B cell (primary cell): ENCODE data around the gene MED25. TPM values are rescaled to one million over a fixed set of nuclear protein-coding genes. Genes with fewer than 3 reads are reported as not detected.

Source experiments
- ATAC-seq: fragments of 200-7000 bp; cut with Tn5 transposase; one replicate; pipeline ENCODE4 v1.10.0; 2021; ENCODE audit warnings: low read depth, mild to moderate bottlenecking, moderate number of reproducible peaks, moderate library complexity
- CTCF ChIA-PET: fragments of 350-600 bp; sonication (Branson Sonifier 250); formaldehyde crosslinking; loops from one replicate; lab custom pipeline; 2021; ENCODE audit warnings: antibody characterized with exemption, inconsistent platforms; lab: Charles Lee
- POLR2A ChIA-PET: fragments of 350-600 bp; sonication (Branson Sonifier 250); formaldehyde crosslinking; loops from one replicate; lab custom pipeline; 2021; ENCODE audit warnings: antibody characterized with exemption; lab: Charles Lee
- DNase-seq: peaks from one replicate; pipeline ENCODE4 v3.0.0; 2013
- H2AFZ ChIP-seq: 2 replicates; pipeline ENCODE4 v1.6.1; 2012; ENCODE audit warnings: mild to moderate bottlenecking, low read depth, low read length; ENCODE audit not compliant: insufficient read depth, poor library complexity, severe bottlenecking
- H3K27ac ChIP-seq, 2 donors: 1 replicate in 1 of 2; 2 replicates in 1 of 2; pipeline ENCODE4 v1.5.1; 2012 to 2013; ENCODE audit warnings: low read length in 2 of 2, mild to moderate bottlenecking in 2 of 2, moderate library complexity in 1 of 2
- H3K27me3 ChIP-seq, 4 experiments: fragments of 200-600 bp in 1 of 4; sonication (generic) in 1 of 4; replicated peaks in 1 of 4; 1 replicate in 2 of 4; 2 replicates in 2 of 4; pipeline versions ENCODE4 v1.6.1 to v1.7.0; 2013 to 2016; ENCODE audit warnings: low read length in 3 of 4, mild to moderate bottlenecking in 2 of 4, mixed read lengths in 1 of 4, moderate library complexity in 1 of 4; ENCODE audit not compliant: insufficient read depth in 4 of 4, control insufficient read depth in 3 of 4; ENCODE audit errors: control extremely low read depth in 1 of 4
- H3K36me3 ChIP-seq, 2 experiments: replicated peaks in 1 of 2; 1 replicate in 1 of 2; 2 replicates in 1 of 2; pipeline versions ENCODE4 v1.6.1 to v1.7.1; 2013; ENCODE audit warnings: low read length in 1 of 2; ENCODE audit not compliant: insufficient read depth in 2 of 2, control insufficient read depth in 1 of 2; ENCODE audit errors: control extremely low read depth in 1 of 2, extremely low read depth in 1 of 2
- H3K4me1 ChIP-seq, 2 donors: fragments of 200-600 bp in 1 of 2; sonication (generic) in 1 of 2; 1 replicate in 1 of 2; 2 replicates in 1 of 2; pipeline versions ENCODE4 v1.5.1 to v1.6.1; 2013 to 2017; ENCODE audit warnings: low read length in 2 of 2; ENCODE audit not compliant: control insufficient read depth in 2 of 2, insufficient read depth in 2 of 2
- H3K4me2 ChIP-seq: replicated peaks from 2 replicates; pipeline ENCODE3; 2012; ENCODE audit warnings: mild to moderate bottlenecking, low read depth, low read length; ENCODE audit not compliant: poor library complexity, severe bottlenecking
- H3K4me3 ChIP-seq, 5 experiments: fragments of 200-600 bp in 1 of 5; sonication (generic) in 1 of 5; 1 replicate in 3 of 5; 2 replicates in 2 of 5; pipeline versions ENCODE4 v1.5.1 to v1.7.0; 2011 to 2016; ENCODE audit warnings: low read length in 4 of 5, mild to moderate bottlenecking in 4 of 5, low read depth in 2 of 5, control low read depth in 1 of 5, moderate library complexity in 1 of 5; ENCODE audit not compliant: insufficient read depth in 1 of 5; ENCODE audit errors: control extremely low read depth in 1 of 5, extremely low read depth in 1 of 5
- H3K79me2 ChIP-seq: fragments of 200-600 bp; sonication (generic); one replicate; pipeline ENCODE4 v1.6.0; 2016; ENCODE audit warnings: low read length; ENCODE audit not compliant: control insufficient read depth, insufficient read depth
- H3K9ac ChIP-seq: fragments of 200-600 bp; sonication (generic); 2 replicates; pipeline ENCODE4 v1.6.1; 2017; ENCODE audit warnings: mild to moderate bottlenecking, low read length, moderate library complexity
- H3K9me3 ChIP-seq, 3 donors: one replicate each; pipeline versions ENCODE4 v1.6.1 to v1.7.1; 2013; ENCODE audit warnings: low read length in 2 of 3; ENCODE audit not compliant: control insufficient read depth in 2 of 3, insufficient read depth in 1 of 3; ENCODE audit errors: control extremely low read depth in 1 of 3
- H4K20me1 ChIP-seq: 2 replicates; pipeline ENCODE4 v1.6.0; 2012; ENCODE audit warnings: mild to moderate bottlenecking, low read length; ENCODE audit not compliant: insufficient read depth, control insufficient read depth, poor library complexity, severe bottlenecking
- H3K27ac Mint-ChIP-seq: one replicate; pipeline ENCODE4 v1.8.0; 2021; ENCODE audit warnings: mixed read lengths
- H3K27me3 Mint-ChIP-seq: one replicate; pipeline ENCODE4 v1.8.0; 2021; ENCODE audit warnings: mixed read lengths
- H3K4me1 Mint-ChIP-seq: one replicate; pipeline ENCODE4 v1.8.0; 2021; ENCODE audit warnings: mixed read lengths
- H3K4me3 Mint-ChIP-seq: one replicate; pipeline ENCODE4 v1.8.0; 2021; ENCODE audit warnings: mixed read lengths
- H3K9me3 Mint-ChIP-seq: one replicate; pipeline ENCODE4 v1.8.0; 2022; ENCODE audit warnings: mixed read lengths; ENCODE audit not compliant: insufficient read depth
- EZH2 ChIP-seq: IDR thresholded peaks from 2 replicates; pipeline ENCODE4 v1.6.1; 2012; ENCODE audit warnings: borderline replicate concordance, low read depth, mild to moderate bottlenecking, moderate library complexity, low read length; ENCODE audit not compliant: insufficient read depth, poor library complexity, severe bottlenecking
- WGBS: methylation state at CpG from one replicate; pipeline ENCODE4 v1.1.5; 2013; ENCODE audit warnings: missing lambda C conversion rate; ENCODE audit not compliant: insufficient coverage; 5-methylcytosine and 5-hydroxymethylcytosine counted together
- intact Hi-C: fragments of 100-400 bp; cut with micrococcal nuclease; formaldehyde crosslinking; loops from one replicate; pipeline ENCODE4 v1.10.0; 2022
- polyA plus RNA-seq: library from polyadenylated mRNA; depleted of rRNA; stranded (reverse); fragments of >200 nt; gene quantifications from 2 replicates; pipeline ENCODE4 v1.2.3, GENCODE V29; 2012
- total RNA-seq, 2 donors: library from RNA; stranded (reverse); fragments of 120-200 nt in 1 of 2; gene quantifications; 1 replicate in 1 of 2; 2 replicates in 1 of 2; pipeline versions ENCODE4 v1.2.3 to v1.2.4, GENCODE V29; 2013 to 2022
- TF ChIP-seq, protein P1 (sequence below): fragments of 200-600 bp; IDR thresholded peaks from one replicate; pipeline ENCODE4 v1.8.0; 2022; ENCODE audit warnings: antibody characterized with exemption, mild to moderate bottlenecking

Gene MED25
- total and polyA plus RNA-seq, 2 donors (not counting 1 experiment from before 2014, with no cell fraction given) = 93.0 to 126 TPM

DNA sequence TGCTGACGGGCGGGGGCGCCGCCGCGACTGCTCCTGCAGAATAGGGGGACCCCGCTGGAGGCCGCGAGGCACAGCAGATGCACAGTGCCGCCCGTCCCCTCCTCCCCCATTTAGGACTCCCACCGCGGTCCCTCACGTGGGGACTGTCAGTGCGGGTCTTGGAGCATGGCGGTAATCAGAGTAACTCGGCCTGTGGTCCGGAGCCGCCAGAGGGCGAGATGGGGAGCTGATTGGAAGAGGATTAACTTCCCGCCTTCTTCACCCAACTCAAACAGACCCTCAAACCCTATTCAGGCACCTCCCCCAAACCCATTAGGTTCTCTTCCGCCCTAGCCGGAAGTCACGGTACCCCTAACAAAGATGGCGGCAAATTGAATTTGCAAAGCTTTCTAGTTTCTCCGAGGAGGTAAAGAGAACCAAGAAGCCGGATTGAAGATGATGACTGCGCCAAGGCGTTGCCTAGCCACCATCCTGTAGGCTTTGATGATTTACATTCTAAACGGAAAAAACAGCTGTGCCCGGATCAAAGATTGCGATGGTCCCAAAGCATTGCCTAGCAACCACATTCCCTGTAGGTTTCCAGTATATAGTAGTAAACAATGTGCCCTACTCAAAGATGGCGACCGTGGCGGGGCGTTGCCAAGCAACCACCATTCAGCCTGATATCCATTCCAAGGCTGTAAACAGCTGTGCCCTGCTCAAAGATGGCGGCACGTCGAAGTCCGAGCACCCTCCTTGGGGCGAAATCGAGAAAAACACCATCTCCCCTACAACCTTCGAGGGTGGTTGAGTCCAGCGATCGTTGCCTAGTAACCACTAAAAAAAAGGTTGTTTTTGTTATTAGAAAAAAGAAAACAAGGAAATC lies 4.9 kb upstream of the MED25 start, which contains the start of gene FUZ:
Gene FUZ (minus strand): TSS at position 296 of the 865 bp plus-strand sequence. CDS start 186 bp downstream, at position 110.
- Histone ChIP-seq H3K36me3 (no peaks in the 10 kb centered on the region), H3K9me3 (no peaks in the 10 kb centered on the region), H3K27ac (peak within 1 kb of the TSS; percentile 92 to 97), H3K4me2 (peak within 1 kb of the TSS; percentile 95), H3K4me1 (peaks cover 21 to 42% of the 10 kb centered on the region in 2 donors), H3K9ac (peak within 1 kb of the TSS; percentile 99), H3K27me3 (no peaks in the 10 kb centered on the region), H4K20me1 (no peaks in the 10 kb centered on the region), H3K4me3 (peak within 1 kb of the TSS; percentile 70 to 100 (median 94)), H2AFZ (peak within 1 kb of the TSS; percentile 78), H3K79me2 (peaks cover 5% of the 10 kb centered on the region)
- no peaks in the 10 kb centered on the region for H3K9me3 Mint-ChIP-seq
- peak; percentile 54 for ATAC-seq
- peak within 1 kb of the TSS; percentile 98 for H3K27ac Mint-ChIP-seq
- no peaks in the 10 kb centered on the region for H3K27me3 Mint-ChIP-seq
- H3K4me1 Mint-ChIP-seq = peaks cover 44% of the 10 kb centered on the region
- peak within 1 kb of the TSS; percentile 97 for H3K4me3 Mint-ChIP-seq
- CTCF ChIA-PET = interaction anchor here (0.5 to 1.8 kb wide), 8 partner anchors 30 to 238 kb away, joined by 3 to 7 read pairs (median 4); partner anchors contain the start of genes AKT1S1, AP2A1 and TBC1D17
- WGBS = 0% methylated on average over 13 of the region's 45 CpGs
- POLR2A ChIA-PET = interaction anchor here (1.2 to 3.3 kb wide), 8 partner anchors 31 to 116 kb away, joined by 4 to 30 read pairs (median 11); partner anchors contain the start of genes AKT1S1, AP2A1, ATF5 and NUP62
- DNase-seq = peak; percentile 98
- TF ChIP-seq EZH2 = no peak
- TF ChIP-seq, protein P1, sequence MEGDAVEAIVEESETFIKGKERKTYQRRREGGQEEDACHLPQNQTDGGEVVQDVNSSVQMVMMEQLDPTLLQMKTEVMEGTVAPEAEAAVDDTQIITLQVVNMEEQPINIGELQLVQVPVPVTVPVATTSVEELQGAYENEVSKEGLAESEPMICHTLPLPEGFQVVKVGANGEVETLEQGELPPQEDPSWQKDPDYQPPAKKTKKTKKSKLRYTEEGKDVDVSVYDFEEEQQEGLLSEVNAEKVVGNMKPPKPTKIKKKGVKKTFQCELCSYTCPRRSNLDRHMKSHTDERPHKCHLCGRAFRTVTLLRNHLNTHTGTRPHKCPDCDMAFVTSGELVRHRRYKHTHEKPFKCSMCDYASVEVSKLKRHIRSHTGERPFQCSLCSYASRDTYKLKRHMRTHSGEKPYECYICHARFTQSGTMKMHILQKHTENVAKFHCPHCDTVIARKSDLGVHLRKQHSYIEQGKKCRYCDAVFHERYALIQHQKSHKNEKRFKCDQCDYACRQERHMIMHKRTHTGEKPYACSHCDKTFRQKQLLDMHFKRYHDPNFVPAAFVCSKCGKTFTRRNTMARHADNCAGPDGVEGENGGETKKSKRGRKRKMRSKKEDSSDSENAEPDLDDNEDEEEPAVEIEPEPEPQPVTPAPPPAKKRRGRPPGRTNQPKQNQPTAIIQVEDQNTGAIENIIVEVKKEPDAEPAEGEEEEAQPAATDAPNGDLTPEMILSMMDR = peak; percentile 23
- intact Hi-C loops = loop anchor here (1.0 to 2.0 kb wide), 6 partner anchors 37 to 212 kb away; partner anchors contain the start of genes AKT1S1, PNKP, PRMT1 and TBC1D17
